Measurements from ENCODE around the gene TXNDC2. TPM values are rescaled to one million over a fixed set of nuclear protein-coding genes. Genes with fewer than 3 reads are reported as not detected.

TXNDC2 gene
- total and polyA plus RNA-seq, 2 of the 4 experiments (the other 2 are of a cell fraction): 0.18 TPM; not detected in 1

DNA sequence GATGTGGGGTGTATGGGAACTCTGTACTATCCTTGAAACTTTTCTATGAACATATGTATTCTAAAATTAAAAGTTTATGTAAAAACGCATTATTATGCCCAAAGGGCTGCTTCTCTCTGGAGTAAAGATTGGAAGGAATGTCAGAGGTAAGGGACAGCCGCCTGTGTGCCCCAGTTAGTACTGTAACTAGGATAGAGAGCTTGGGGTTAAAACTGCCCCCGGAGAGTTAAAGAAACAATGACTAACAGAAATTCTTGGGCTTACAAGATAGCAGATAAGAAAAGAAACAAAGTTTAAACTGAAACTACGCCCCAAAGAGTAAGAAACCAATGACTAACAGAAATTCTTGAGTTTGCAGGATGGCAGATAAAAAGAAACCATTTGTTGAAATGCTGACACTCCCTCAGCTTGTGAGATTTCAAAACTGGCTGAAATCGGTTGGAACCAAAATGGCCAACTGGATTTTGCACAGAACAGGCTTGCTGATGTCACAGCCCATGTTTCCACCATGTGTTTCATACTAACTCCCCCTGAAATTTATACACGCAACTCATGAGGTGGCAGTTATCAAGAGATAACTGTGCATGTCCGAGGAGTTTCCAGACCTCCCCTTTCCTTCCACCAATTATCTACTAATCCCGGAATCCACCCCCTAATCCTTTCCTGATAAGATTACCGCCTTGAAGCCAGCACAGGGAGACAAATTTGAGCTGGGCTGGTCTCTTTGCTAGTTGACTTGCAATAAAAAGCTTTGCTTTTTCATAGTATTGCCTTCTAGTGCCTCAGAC, 8.7 kb upstream of the TXNDC2 start (continued):
- TF ChIP-seq MAFK (IDR thresholded peaks at IDR 0.05; ENCODE audit: low read depth, low read length): peak; percentile 76
- peak; percentile 53; the same call in 1 of the 2 replicates for TF ChIP-seq FOS (IDR thresholded peaks at IDR 0.05; ENCODE audit: low read depth, low read length)
- no peak for TF ChIP-seq CTCF (conservative IDR thresholded peaks at IDR 0.05; ENCODE audit: low read depth, low read length)
